Daoy (cell line): Measurements from ENCODE around the gene WNT2. TPM values are rescaled to one million over a fixed set of nuclear protein-coding genes. Genes with fewer than 3 reads are reported as not detected.
A peak's percentile ranks its signal among the peaks of the same experiment; 100 is the strongest.
"Not testable (repeated sequence)": the region's sequence is repeated elsewhere in the genome, so short reads cannot be mapped to it uniquely, and the experiment has no call there.

Source experiments
- DNase-seq: peaks from one replicate; pipeline ENCODE4 v3.0.0-alpha.2; 2015; ENCODE audit warnings: low read depth
- total RNA-seq: library from RNA; depleted of rRNA; stranded (reverse); fragments of >200 nt; shearing (Covaris generic); gene quantifications from 2 replicates; pipeline ENCODE4 v1.2.3, GENCODE V29; 2014

WNT2 gene
- total RNA-seq, 1 experiment from 2014 or later, result not detected

- DNase-seq, result no peak
Observed at GRCh38 chr7:117264716-117265115, 58.1 kb downstream of the WNT2 start.

- no peak for DNase-seq
Observed at GRCh38 chr7:117262546-117262945, 60.3 kb downstream of the WNT2 start.

GRCh38 chr7:117259615-117260014 is 63.2 kb downstream of the WNT2 start:
- DNase-seq, result no peak

- DNase-seq, result peak; percentile 88
Observed at GRCh38 chr7:117251687-117252086, 71.2 kb downstream of the WNT2 start.

- DNase-seq, result no peak
Observed at GRCh38 chr7:117250801-117251200, 72.1 kb downstream of the WNT2 start.

GRCh38 chr7:117250245-117250644 is 72.6 kb downstream of the WNT2 start:
- DNase-seq, result no peak

GRCh38 chr7:117249696-117250095 is 73.2 kb downstream of the WNT2 start:
- no peak for DNase-seq

- DNase-seq, result peak; percentile 30
Observed at GRCh38 chr7:117248829-117249228, 74.0 kb downstream of the WNT2 start.

GRCh38 chr7:117247809-117248208 is 75.0 kb downstream of the WNT2 start:
- no peak for DNase-seq

GRCh38 chr7:117245703-117246102 is 77.2 kb downstream of the WNT2 start:
- DNase-seq, result not testable (repeated sequence)

GRCh38 chr7:117243390-117243789 is 79.5 kb downstream of the WNT2 start:
- DNase-seq, result no peak

GRCh38 chr7:117241088-117241487 is 81.8 kb downstream of the WNT2 start:
- no peak for DNase-seq

GRCh38 chr7:117238937-117239336 is 83.9 kb downstream of the WNT2 start:
- DNase-seq, result no peak

GRCh38 chr7:117238472-117238871 is 84.4 kb downstream of the WNT2 start:
- no peak for DNase-seq

GRCh38 chr7:117237646-117238045 is 85.2 kb downstream of the WNT2 start:
- DNase-seq, result no peak

- no peak for DNase-seq
Observed at GRCh38 chr7:117231047-117231359, 91.9 kb downstream of the WNT2 start.

GRCh38 chr7:117230276-117231046 is 92.4 kb downstream of the WNT2 start:
- DNase-seq, result no peak

- no peak for DNase-seq
Observed at GRCh38 chr7:117229350-117229749, 93.5 kb downstream of the WNT2 start.

GRCh38 chr7:117227091-117227490 is 95.8 kb downstream of the WNT2 start:
- DNase-seq, result no peak

GRCh38 chr7:117225536-117225935 is 97.3 kb downstream of the WNT2 start:
- DNase-seq, result no peak
